ENCODE measurements around the gene DOK6. TPM values are rescaled to one million over a fixed set of nuclear protein-coding genes. Genes with fewer than 3 reads are reported as not detected.
A peak's percentile ranks its signal among the peaks of the same experiment; 100 is the strongest.

The DOK6 gene
- total RNA-seq, 1 experiment from 2014 or later: not detected

DNA sequence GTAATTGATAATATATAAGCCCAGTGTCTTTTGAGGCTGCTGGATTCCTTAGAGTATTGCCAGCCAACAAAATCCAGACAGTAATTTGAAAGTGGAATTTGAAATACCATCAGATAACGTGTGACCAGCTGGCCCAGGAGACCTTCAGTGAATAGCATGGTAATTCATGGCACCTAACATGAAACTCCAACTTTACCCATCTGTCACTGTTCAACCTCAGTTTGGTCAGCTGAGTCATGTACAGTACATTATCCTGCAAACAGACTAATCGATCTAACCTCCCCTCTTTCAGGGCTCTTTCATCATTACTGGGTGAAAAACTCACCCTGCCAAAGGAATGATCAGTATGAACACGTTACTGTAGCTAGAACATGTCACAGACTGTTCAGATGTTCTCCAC lies 230.6 kb downstream of the DOK6 start:
- no peaks in the 10 kb centered on the region for H3K9me3 ChIP-seq (ENCODE audit: low read length)
- DNase-seq: no peak
- H3K9me2 ChIP-seq (replicated peaks; ENCODE audit: insufficient read depth, low read length): no peaks in the 10 kb centered on the region
- no peaks in the 10 kb centered on the region for H3K79me2 ChIP-seq (ENCODE audit: low read length)
- H3K9ac ChIP-seq (ENCODE audit: low read length): no peak overlapping the region
- H3K4me1 ChIP-seq (ENCODE audit: low read length): no peaks in the 10 kb centered on the region
- no peaks in the 10 kb centered on the region for H3K36me3 ChIP-seq (ENCODE audit: insufficient read depth, low read length)
- no peak overlapping the region for H3K27ac ChIP-seq (ENCODE audit: low read length)
- H4K20me1 ChIP-seq (ENCODE audit: insufficient read depth, low read depth, low read length): no peaks in the 10 kb centered on the region
- H3K27me3 ChIP-seq (ENCODE audit: low read length): no peaks in the 10 kb centered on the region
- H2AFZ ChIP-seq (ENCODE audit: low read length): no peak overlapping the region
- no peak overlapping the region for H3K4me2 ChIP-seq (ENCODE audit: low read depth, low read length, poor library complexity, severe bottlenecking)
- H3K4me3 ChIP-seq (ENCODE audit: low read length): no peak overlapping the region

DNA sequence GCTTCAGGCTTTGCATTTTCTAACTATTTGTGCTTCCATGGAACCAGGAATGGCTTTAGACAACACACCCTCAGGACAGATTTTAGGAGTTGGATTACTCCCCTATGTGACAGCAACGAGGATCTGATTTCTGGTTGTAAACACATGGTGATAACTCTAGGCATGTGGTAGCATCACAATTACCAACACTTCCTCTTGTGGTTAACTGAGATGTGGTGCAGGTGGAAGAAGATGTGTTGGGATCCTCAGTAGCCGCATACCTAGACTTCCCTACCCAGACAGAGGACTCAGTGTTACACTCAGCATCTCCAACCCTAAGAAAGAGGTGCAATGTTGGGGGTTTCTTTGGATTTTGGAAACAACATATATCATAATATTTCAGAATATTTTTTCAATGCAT lies 234.8 kb downstream of the DOK6 start:
- no peak overlapping the region for H3K4me3 ChIP-seq (ENCODE audit: low read length)
- H3K9ac ChIP-seq (ENCODE audit: low read length): no peak overlapping the region
- no peaks in the 10 kb centered on the region for H3K79me2 ChIP-seq (ENCODE audit: low read length)
- no peaks in the 10 kb centered on the region for H3K36me3 ChIP-seq (ENCODE audit: insufficient read depth, low read length)
- H3K9me3 ChIP-seq (ENCODE audit: low read length): no peaks in the 10 kb centered on the region
- H3K27ac ChIP-seq (ENCODE audit: low read length): no peak overlapping the region
- no peak overlapping the region for H2AFZ ChIP-seq (ENCODE audit: low read length)
- H4K20me1 ChIP-seq (ENCODE audit: insufficient read depth, low read depth, low read length): no peaks in the 10 kb centered on the region
- DNase-seq: no peak
- H3K4me1 ChIP-seq (ENCODE audit: low read length): no peaks in the 10 kb centered on the region
- no peak overlapping the region for H3K4me2 ChIP-seq (ENCODE audit: low read depth, low read length, poor library complexity, severe bottlenecking)
- no peaks in the 10 kb centered on the region for H3K9me2 ChIP-seq (replicated peaks; ENCODE audit: insufficient read depth, low read length)
- H3K27me3 ChIP-seq (ENCODE audit: low read length): no peaks in the 10 kb centered on the region

DNA sequence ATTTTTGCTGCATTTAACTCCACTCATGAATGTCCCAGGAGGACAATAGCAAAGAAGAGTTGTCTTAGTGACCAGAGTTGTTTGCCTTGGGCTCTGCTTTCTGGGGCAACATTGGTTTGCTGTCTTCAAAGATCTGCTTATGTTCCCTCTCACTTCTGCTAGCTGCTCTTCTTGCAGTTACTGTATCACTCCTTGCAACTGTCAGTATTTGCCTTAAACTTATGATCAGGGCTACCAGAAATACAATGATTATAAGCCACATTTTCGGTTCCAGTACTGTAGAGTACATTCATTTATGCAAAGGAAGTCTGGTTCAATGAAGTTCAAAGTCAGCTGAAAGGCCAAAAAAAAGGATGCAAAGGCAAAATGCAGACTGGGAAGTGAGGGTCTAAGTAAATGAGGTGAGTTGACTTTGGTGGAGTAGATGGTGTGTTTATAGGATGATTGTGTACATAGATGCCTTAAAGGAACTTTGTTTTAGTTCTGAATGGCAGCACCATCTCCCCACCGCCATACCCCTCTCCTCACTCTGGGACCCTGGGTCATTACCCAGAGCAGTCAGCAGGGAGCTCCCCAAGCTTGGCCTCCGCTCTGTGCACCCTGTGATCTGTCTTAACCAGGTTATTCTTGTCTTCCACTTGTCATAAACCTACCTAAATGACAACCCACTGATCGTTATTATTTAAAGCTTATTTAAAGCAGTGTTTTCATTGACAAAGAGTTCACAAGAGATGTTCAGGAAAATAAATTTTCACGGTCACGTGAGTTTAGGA lies 236.0 kb downstream of the DOK6 start:
- no peaks in the 10 kb centered on the region for H3K79me2 ChIP-seq (ENCODE audit: low read length)
- no peak overlapping the region for H3K4me3 ChIP-seq (ENCODE audit: low read length)
- H3K36me3 ChIP-seq (ENCODE audit: insufficient read depth, low read length): no peaks in the 10 kb centered on the region
- no peaks in the 10 kb centered on the region for H3K9me3 ChIP-seq (ENCODE audit: low read length)
- H3K9ac ChIP-seq (ENCODE audit: low read length): no peak overlapping the region
- DNase-seq: peak; percentile 70
- H3K27ac ChIP-seq (ENCODE audit: low read length): no peak overlapping the region
- no peaks in the 10 kb centered on the region for H3K4me1 ChIP-seq (ENCODE audit: low read length)
- no peaks in the 10 kb centered on the region for H4K20me1 ChIP-seq (ENCODE audit: insufficient read depth, low read depth, low read length)
- no peaks in the 10 kb centered on the region for H3K9me2 ChIP-seq (replicated peaks; ENCODE audit: insufficient read depth, low read length)
- no peaks in the 10 kb centered on the region for H3K27me3 ChIP-seq (ENCODE audit: low read length)
- no peak overlapping the region for H3K4me2 ChIP-seq (ENCODE audit: low read depth, low read length, poor library complexity, severe bottlenecking)
- H2AFZ ChIP-seq (ENCODE audit: low read length): no peak overlapping the region

GRCh38 chr18:69638056-69638455 lies 237.4 kb downstream of the DOK6 start:
- Histone ChIP-seq H3K27me3 (ENCODE audit: low read length) (no peaks in the 10 kb centered on the region), H3K9me3 (ENCODE audit: low read length) (no peaks in the 10 kb centered on the region), H3K4me2 (ENCODE audit: low read depth, low read length, poor library complexity, severe bottlenecking) (no peak overlapping the region), H4K20me1 (ENCODE audit: insufficient read depth, low read depth, low read length) (no peaks in the 10 kb centered on the region), H3K4me1 (ENCODE audit: low read length) (no peaks in the 10 kb centered on the region), H3K27ac (ENCODE audit: low read length) (no peak overlapping the region), H3K36me3 (ENCODE audit: insufficient read depth, low read length) (no peaks in the 10 kb centered on the region), H2AFZ (ENCODE audit: low read length) (no peak overlapping the region), H3K79me2 (ENCODE audit: low read length) (no peaks in the 10 kb centered on the region), H3K4me3 (ENCODE audit: low read length) (no peak overlapping the region), H3K9ac (ENCODE audit: low read length) (no peak overlapping the region), H3K9me2 (replicated peaks; ENCODE audit: insufficient read depth, low read length) (no peaks in the 10 kb centered on the region)
- no peak for DNase-seq

GRCh38 chr18:69647702-69648101 lies 247.0 kb downstream of the DOK6 start:
- H3K27ac ChIP-seq (ENCODE audit: low read length): no peak overlapping the region
- no peak overlapping the region for H2AFZ ChIP-seq (ENCODE audit: low read length)
- H4K20me1 ChIP-seq (ENCODE audit: insufficient read depth, low read depth, low read length): no peaks in the 10 kb centered on the region
- H3K79me2 ChIP-seq (ENCODE audit: low read length): no peaks in the 10 kb centered on the region
- H3K4me3 ChIP-seq (ENCODE audit: low read length): no peak overlapping the region
- H3K9me3 ChIP-seq (ENCODE audit: low read length): no peaks in the 10 kb centered on the region
- H3K9me2 ChIP-seq (replicated peaks; ENCODE audit: insufficient read depth, low read length): no peaks in the 10 kb centered on the region
- H3K4me1 ChIP-seq (ENCODE audit: low read length): no peaks in the 10 kb centered on the region
- H3K9ac ChIP-seq (ENCODE audit: low read length): no peak overlapping the region
- peak overlapping the region; percentile 6 for H3K4me2 ChIP-seq (ENCODE audit: low read depth, low read length, poor library complexity, severe bottlenecking)
- no peak for DNase-seq
- no peaks in the 10 kb centered on the region for H3K27me3 ChIP-seq (ENCODE audit: low read length)
- H3K36me3 ChIP-seq (ENCODE audit: insufficient read depth, low read length): no peaks in the 10 kb centered on the region

- no peak overlapping the region for H3K9ac ChIP-seq (ENCODE audit: low read length)
- H3K27ac ChIP-seq (ENCODE audit: low read length): no peak overlapping the region
- no peaks in the 10 kb centered on the region for H4K20me1 ChIP-seq (ENCODE audit: insufficient read depth, low read depth, low read length)
- no peaks in the 10 kb centered on the region for H3K9me2 ChIP-seq (replicated peaks; ENCODE audit: insufficient read depth, low read length)
- H3K27me3 ChIP-seq (ENCODE audit: low read length): no peaks in the 10 kb centered on the region
- H3K36me3 ChIP-seq (ENCODE audit: insufficient read depth, low read length): no peaks in the 10 kb centered on the region
- no peaks in the 10 kb centered on the region for H3K4me1 ChIP-seq (ENCODE audit: low read length)
- peak overlapping the region; percentile 6 for H3K4me2 ChIP-seq (ENCODE audit: low read depth, low read length, poor library complexity, severe bottlenecking)
- no peaks in the 10 kb centered on the region for H3K9me3 ChIP-seq (ENCODE audit: low read length)
- H2AFZ ChIP-seq (ENCODE audit: low read length): no peak overlapping the region
- no peak overlapping the region for H3K4me3 ChIP-seq (ENCODE audit: low read length)
- H3K79me2 ChIP-seq (ENCODE audit: low read length): no peaks in the 10 kb centered on the region
- no peak for DNase-seq
These were observed 247.8 kb downstream of the DOK6 start for GRCh38 chr18:69648486-69648885.

GRCh38 chr18:69649684-69650083 lies 249.0 kb downstream of the DOK6 start:
- no peaks in the 10 kb centered on the region for H3K27me3 ChIP-seq (ENCODE audit: low read length)
- no peak for DNase-seq
- no peaks in the 10 kb centered on the region for H3K4me1 ChIP-seq (ENCODE audit: low read length)
- H2AFZ ChIP-seq (ENCODE audit: low read length): no peak overlapping the region
- H3K4me3 ChIP-seq (ENCODE audit: low read length): no peak overlapping the region
- no peaks in the 10 kb centered on the region for H3K9me3 ChIP-seq (ENCODE audit: low read length)
- H4K20me1 ChIP-seq (ENCODE audit: insufficient read depth, low read depth, low read length): no peaks in the 10 kb centered on the region
- H3K36me3 ChIP-seq (ENCODE audit: insufficient read depth, low read length): no peaks in the 10 kb centered on the region
- no peaks in the 10 kb centered on the region for H3K79me2 ChIP-seq (ENCODE audit: low read length)
- no peaks in the 10 kb centered on the region for H3K9me2 ChIP-seq (replicated peaks; ENCODE audit: insufficient read depth, low read length)
- no peak overlapping the region for H3K4me2 ChIP-seq (ENCODE audit: low read depth, low read length, poor library complexity, severe bottlenecking)
- no peak overlapping the region for H3K27ac ChIP-seq (ENCODE audit: low read length)
- H3K9ac ChIP-seq (ENCODE audit: low read length): no peak overlapping the region

- H3K27me3 ChIP-seq (ENCODE audit: low read length): no peaks in the 10 kb centered on the region
- H3K9me2 ChIP-seq (replicated peaks; ENCODE audit: insufficient read depth, low read length): no peaks in the 10 kb centered on the region
- no peaks in the 10 kb centered on the region for H3K4me1 ChIP-seq (ENCODE audit: low read length)
- H3K79me2 ChIP-seq (ENCODE audit: low read length): no peaks in the 10 kb centered on the region
- H3K27ac ChIP-seq (ENCODE audit: low read length): no peak overlapping the region
- no peak overlapping the region for H3K4me3 ChIP-seq (ENCODE audit: low read length)
- no peak overlapping the region for H2AFZ ChIP-seq (ENCODE audit: low read length)
- H3K4me2 ChIP-seq (ENCODE audit: low read depth, low read length, poor library complexity, severe bottlenecking): no peak overlapping the region
- H3K9ac ChIP-seq (ENCODE audit: low read length): no peak overlapping the region
- no peaks in the 10 kb centered on the region for H4K20me1 ChIP-seq (ENCODE audit: insufficient read depth, low read depth, low read length)
- no peaks in the 10 kb centered on the region for H3K36me3 ChIP-seq (ENCODE audit: insufficient read depth, low read length)
- H3K9me3 ChIP-seq (ENCODE audit: low read length): no peaks in the 10 kb centered on the region
- DNase-seq: no peak
These were observed 250.6 kb downstream of the DOK6 start for GRCh38 chr18:69651243-69651642.
